HG02798 (cell line): ENCODE data around the gene SERPINE1.

Experiments
- ATAC-seq: cut with Tn5 transposase; IDR thresholded peaks from one replicate; pipeline ENCODE4 v1.9.1; 2021; ENCODE audit warnings: mild to moderate bottlenecking; ENCODE audit not compliant: unreplicated experiment, poor library complexity

Gene SERPINE1

DNA sequence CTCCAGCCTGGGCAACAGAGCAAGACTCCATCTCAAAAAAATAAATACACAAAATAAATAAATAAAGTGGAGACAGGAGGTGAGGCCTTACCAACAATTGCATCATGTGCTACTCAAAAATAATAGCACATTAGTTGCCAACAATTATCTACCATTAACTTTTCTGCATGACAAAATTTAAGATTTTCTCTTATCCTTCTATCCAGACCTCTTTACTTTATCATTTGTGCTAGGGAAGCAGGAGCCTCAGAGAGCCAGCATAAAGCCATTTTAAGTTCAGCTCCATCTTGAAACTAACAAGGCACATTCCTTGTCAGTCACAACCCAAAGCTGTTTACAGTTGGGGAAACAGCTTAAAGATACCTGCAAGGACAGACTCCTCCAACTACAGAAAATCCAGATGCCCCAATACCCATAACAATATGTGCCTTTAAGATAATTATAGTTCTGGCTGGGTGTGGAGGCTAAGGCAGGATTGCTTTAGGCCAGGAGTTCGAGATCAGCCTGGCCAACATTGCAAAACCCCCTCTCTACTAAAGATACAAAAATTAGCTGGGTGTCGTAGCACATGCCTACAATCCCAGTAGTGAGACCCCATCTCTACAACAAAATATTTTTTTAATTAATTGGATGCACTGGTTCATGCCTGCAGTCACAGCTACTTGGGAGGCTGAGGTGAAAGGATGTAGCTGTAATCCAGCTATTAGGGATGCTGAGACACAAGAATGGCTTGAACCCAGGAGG, 25.2 kb downstream of the SERPINE1 start:
- ATAC-seq: no peak

DNA sequence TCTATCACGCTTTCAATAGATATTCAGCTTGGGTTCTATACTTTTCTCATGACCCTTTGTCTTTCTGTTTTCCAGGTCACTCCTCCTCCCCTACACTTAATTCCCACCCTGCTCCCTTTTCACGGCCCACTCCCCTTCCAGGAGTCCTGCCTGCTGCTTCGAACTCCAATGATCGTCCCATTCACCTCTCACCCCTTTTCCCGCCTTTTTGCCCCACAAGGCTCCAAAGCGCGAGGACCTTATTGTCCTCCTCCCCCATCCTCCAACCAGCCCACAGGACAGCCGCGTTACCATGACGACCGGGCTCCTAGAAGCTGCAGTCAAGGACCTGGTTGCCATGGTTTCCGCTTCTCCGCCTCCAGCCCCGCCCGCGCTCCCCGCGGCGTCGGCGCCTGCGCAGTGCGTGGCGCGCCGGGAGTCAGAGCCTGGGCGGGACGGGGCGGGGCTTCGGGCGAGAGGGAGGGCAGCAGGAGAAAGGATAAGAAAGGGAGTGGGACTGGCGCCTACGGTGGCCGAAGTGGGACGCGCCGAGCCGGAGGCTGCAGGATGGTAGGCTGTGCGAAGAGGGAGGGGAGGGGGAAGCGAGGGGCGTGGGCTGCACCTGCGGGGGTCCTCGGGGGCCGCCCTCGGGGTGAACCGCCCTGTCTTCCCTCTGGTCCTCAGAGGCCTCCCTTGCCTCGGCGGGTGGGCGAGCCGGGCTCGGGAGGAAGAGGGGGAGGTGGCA, 27.2 kb downstream of the SERPINE1 start, which contains the start of gene AP1S1:
AP1S1 (plus strand) TSS at position 508 of the 724 bp plus-strand sequence; CDS start at position 547, 39 bp downstream.
- peak; percentile 86 for ATAC-seq

DNA sequence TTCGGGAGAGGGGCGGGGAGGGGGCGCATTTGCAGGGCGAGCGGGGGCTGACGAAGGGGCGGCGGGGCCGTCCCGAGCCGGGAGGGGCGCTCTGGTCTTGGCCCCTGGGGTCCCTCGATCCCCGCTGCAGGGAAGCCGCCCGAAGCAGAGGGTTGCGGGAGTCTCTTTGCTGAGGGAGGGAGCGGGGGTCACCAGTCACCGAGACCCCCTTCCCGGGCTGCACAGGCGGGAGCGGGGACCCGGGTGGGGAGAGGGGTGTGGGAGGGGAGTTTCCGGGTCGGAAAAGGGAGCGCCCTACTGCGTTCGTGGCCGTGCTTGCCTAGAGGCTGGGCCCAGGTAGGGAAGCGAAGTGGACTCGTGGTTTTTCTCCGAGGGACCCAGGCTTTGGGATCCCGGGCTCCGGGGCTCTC, 27.8 kb downstream of the SERPINE1 start:
- peak; percentile 17 for ATAC-seq

DNA sequence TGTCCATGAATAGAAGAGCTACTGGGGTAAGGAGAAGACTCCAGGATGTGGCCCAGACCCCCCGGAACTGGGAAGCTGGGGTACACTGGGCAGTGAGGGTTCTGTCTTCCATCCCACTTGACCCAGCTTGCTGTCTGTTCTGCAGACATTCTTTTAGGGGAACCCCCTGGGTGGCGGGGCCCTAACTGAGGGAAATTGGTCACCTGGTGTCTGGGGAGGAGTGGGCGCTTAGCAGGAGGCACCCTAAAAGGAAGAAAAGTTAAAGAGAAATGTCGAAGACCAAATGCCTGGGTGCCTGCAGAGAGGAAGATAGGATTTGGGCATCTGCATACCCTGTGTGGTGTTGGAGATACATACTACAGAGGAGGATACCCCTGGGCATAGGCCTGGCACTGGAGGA, 28.4 kb downstream of the SERPINE1 start:
- no peak for ATAC-seq

DNA sequence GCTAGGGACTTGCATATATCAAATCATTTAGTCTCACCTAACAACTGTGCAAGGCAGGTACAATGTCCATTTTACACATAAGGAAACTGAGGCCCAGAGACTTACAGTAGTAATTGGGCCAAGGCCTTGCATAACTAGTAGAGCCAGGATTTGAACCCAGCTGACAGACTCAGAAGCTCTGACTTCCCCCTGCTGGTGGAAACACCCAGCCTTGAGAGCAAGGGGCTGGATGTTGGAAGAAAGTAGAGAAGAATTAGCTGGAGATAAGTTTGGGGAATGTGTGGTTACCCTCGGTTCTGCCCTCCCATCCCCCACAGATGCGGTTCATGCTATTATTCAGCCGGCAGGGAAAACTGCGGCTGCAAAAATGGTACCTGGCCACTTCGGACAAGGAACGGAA, 29.4 kb downstream of the SERPINE1 start:
- no peak for ATAC-seq

GRCh38 chr7:101156866-101157589, 30.1 kb downstream of the SERPINE1 start:
- ATAC-seq: no peak

DNA sequence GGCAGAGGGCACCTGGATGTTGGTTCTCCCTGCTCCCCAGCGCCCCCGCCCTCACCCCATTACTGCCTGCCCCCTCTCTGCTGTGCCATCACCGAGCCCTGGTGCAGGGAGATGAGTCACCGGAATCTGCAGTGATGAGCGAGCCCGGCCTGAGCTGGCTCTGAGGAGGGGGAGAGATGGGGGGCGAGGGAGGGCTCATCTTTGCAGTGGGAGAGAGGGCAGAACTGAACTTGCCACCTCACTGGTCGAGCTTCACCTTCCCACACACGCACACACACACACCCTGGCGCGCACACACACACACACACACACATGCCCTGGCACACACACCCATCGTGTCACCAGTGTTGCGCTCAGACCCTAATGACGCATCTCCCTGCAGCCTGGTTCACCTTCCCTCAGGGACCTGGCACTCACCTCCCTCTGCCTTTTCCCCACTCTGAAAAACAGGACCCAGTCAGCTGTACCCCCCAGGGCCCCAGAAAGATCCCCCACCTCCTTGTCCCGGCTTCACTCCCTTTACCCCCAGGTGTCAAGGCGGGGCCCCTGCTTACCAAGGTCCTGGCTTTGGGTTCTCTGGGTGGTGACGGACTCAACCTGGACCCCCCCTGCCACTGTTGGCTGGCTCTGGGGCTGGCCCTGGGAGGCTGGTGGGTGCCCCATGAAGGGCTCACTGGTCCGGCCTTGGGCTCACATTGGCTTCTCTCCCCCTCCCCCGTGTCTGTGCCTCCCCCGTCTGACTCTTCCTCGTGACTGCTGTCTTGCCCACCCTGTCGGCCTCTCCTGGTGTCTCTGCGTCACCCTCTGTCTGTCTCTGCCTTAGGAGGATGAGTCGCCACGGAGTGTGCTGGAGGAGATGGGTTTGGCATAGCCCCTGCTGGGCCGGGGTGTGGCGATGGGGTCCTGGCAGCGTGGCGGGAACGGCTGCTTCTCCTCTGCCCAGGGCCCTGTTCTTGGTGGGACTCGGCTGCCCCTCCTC, 33.1 kb downstream of the SERPINE1 start:
- ATAC-seq: no peak

GRCh38 chr7:101160910-101161309, 34.0 kb downstream of the SERPINE1 start:
- no peak for ATAC-seq

DNA sequence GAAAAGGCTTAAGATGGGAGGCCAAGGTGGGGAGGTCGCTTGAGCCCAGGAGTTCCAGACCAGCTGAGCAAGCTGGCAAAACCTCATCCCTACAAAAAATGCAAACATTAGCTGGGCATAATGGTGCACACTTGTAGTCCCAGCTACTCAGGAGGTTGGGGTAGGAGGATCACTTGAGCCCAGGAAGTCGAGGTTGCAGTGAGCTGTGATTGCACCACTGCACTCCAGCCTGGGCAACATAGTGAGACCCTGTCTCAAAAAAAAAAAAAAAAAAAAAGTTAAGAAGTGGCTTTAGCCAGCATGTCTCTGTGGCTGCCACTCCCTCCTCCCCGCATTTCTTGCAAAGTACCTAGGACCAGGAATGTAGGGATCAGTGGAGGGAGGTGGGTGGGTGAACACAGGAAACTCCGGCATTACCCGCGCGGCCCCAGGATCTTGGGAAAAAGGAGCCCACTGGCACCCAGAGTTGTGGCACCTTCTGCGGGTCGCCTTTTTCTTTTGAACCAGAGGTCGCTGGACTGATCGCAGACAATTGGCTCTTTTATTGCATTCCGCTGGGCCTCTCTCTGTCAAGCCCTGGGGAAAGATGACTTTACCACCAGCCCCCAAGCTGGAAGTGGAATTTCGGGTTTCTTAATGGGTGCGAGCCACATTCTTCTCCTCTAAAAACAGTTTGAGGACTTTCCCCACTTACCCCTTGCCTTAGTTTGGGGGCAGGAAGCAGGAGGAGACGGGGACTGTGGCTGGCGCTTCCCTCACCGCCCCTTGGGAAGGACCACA, 35.0 kb downstream of the SERPINE1 start:
- no peak for ATAC-seq

- no peak for ATAC-seq
Measured at GRCh38 chr7:101162551-101163278, 35.8 kb downstream of the SERPINE1 start.

GRCh38 chr7:101163279-101164070, 36.6 kb downstream of the SERPINE1 start:
- ATAC-seq: no peak

DNA sequence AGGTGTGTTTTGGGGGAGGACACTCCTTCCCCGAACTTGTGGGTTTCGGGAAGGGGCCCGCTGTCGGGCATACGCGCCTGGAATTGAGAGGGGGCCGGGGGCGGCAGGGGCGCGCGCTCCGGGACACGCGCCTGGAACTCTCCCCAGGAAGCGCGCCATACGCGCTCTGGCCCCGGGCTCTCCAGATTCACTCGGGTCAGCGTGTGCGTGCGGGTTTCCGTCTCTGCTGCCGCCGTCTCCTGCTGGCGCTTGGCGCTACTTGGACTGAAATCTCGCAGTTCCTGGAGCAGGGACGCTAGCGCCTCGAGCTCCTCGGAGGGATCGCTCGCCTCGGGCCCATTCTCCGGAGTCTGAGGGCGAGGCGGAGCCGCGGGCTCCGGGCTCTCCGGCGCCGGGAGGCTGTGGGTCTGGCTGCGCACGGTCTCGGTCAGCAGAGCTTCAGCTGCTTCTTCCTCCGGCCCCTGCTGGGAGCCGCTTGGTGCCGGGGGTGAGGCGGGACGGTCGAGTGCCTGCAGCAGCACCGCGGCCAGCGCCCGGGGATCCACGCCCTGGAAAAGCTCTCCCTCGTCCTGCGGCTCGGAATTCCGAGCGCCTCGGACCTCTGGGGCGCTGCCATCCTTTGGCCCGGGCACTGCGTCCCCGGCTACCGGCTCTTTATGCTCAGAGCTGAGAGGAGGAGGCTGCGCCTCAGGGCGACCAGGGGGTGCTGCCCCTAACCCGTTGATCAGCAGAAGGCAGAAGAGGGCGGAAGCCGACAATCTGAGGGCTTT, 37.4 kb downstream of the SERPINE1 start:
- no peak for ATAC-seq

DNA sequence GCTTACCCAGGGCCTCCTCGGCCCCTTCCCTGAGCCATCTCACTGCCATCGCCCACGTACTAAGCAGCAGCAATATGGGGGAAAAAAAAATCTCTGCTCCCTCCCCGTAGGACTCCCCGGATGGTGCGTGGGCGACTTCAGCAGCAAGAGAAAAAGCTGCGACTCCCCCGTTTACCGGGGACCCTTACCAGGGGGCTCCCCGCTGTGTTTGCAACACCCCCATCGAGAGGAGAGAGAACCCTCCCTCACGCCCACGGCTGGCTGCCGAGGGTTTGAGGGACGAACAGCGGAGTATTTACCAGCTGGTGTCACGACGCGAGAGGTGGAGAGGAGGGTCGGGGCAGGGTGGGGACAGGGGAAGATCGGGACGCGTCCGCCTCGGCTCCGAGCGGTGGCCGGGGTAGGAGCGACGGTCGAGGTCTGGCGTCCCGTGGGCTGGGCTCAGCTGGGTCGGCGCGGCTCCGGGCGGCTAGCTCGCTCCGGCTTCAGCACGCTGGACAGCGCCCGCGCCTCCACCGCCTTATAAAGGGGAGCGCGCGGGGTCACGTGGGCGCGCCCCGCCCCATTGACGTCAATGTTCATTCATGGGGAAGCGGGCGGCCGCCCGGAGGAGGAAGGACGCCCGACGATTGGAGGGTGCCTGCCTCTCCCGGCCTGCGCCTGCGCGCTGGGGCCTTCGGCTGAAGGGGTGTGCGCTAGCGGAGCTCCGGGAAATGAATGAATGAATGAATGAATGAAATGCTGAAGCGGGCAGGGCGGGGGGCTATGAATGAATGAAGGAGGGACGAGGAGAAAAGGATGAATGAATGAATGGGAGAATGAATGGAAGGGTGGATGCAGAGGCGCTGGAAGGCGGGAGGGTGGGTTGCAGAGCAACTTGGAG, 38.4 kb downstream of the SERPINE1 start, which contains the start of gene VGF:
VGF (minus strand) TSS at position 495 of the 883 bp plus-strand sequence. CDS start 726 bp downstream, outside the sequence.
- ATAC-seq: peak; percentile 87

GRCh38 chr7:101165958-101166647, 39.2 kb downstream of the SERPINE1 start:
- no peak for ATAC-seq

DNA sequence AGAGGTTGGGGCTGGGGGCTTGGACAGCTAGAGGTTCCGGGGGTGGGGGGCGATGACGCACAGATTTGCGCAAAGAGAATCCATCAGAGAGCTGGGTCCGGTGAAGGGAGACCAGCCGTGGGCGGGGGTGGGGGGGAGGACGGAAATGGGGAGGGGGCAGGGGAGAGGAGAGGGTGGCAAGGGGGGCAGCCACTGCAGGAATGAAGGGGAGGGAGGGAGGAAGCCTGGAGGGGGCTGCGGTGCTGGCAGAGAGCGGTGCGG, 39.7 kb downstream of the SERPINE1 start:
- no peak for ATAC-seq
